ENCODE results near the gene FAM217B.

The FAM217B gene

DNA sequence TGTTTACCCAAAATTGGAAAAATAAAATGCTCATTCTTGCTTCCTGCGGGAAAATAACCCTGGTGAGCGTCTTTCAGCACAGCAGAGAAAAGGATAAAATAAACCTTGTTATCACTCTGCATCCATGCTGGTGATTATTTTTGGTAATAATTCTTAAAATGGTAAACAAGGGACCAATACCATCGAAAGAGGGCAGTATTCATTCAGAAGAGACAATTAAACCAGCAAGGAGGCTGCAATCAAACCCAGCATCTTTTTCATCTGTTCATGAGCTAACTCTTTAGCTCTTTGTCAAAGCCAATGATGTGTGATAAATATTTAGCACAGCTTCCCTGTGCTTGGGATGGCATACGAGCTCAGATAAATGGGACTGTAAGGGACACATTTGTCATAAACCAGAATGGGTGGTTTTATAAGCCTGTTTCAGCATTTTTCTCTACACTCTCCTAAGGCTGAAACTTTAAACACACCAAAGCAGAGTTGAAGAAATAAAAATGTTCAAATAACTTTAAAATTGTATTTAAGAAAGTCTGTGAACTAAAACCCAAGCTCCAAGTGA lies 52.4 kb downstream of the FAM217B start:
- TF ChIP-seq, protein P1, sequence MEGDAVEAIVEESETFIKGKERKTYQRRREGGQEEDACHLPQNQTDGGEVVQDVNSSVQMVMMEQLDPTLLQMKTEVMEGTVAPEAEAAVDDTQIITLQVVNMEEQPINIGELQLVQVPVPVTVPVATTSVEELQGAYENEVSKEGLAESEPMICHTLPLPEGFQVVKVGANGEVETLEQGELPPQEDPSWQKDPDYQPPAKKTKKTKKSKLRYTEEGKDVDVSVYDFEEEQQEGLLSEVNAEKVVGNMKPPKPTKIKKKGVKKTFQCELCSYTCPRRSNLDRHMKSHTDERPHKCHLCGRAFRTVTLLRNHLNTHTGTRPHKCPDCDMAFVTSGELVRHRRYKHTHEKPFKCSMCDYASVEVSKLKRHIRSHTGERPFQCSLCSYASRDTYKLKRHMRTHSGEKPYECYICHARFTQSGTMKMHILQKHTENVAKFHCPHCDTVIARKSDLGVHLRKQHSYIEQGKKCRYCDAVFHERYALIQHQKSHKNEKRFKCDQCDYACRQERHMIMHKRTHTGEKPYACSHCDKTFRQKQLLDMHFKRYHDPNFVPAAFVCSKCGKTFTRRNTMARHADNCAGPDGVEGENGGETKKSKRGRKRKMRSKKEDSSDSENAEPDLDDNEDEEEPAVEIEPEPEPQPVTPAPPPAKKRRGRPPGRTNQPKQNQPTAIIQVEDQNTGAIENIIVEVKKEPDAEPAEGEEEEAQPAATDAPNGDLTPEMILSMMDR (IDR thresholded peaks at IDR 0.05; ENCODE audit: low read depth, low read length, missing control alignments), result no peak
- H3K4me3 ChIP-seq (ENCODE audit: low read depth, low read length), result no peak overlapping the region
- DNase-seq (ENCODE audit: low read depth), result no peak
- in situ Hi-C loops (cut with HindIII; ENCODE audit: low sequenced_read_pairs), result no loop called here

DNA sequence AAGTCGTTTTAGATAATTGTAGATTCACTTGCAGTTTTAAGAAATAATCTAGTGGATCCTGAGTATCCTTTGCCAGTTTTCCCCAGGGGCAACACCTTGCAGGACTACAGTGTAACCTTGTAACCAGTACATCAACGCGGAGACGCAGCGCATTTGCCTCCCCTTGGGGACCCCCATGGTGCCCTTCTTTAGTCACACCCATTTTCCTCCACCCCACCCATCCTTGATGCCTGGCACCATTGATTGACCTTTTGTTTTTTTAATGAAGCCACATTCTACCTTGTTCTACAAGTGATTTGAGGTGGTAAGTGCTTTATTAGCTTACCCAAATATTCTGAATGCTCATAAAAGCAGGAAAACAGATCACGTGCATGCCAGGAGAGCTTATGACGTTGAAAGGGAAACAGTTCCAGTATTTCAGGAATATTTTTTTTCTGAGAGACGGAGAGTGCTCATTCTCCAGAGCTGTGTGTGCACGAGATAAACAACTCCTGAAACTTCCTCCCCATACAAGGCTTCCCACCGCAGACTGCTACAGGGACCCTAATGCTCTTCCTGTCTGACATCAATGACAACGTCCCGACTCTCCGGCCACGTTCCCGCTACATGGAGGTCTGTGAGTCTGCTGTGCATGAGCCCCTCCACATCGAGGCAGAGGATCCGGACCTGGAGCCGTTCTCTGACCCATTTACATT lies 53.7 kb downstream of the FAM217B start:
- in situ Hi-C loops (cut with HindIII; ENCODE audit: low sequenced_read_pairs), result no loop called here
- no peak overlapping the region for H3K4me3 ChIP-seq (ENCODE audit: low read depth, low read length)
- DNase-seq (ENCODE audit: low read depth), result no peak
- TF ChIP-seq, protein P1 (IDR thresholded peaks at IDR 0.05; ENCODE audit: low read depth, low read length, missing control alignments), result no peak

DNA sequence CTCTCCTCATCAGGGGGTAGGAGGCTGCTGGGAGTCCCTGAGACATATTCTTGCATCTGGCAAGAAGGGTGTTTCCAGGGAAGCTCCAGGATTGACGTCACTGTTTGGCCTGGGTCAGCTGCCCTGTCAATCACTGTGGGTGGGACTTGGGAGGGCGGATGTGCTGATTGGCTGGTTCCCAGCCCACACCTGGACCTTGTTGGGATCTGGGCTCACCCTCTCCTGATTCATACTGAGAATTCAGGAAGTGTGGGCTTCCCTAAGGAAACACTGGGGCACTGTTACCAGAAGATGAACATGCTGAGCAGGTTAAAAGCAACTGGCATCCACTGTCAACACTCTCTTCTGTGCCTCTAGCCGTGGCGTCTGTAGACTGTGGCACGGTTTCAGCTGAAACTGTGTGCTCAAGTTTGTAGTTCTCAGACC lies 54.5 kb downstream of the FAM217B start:
- TF ChIP-seq, protein P1 (IDR thresholded peaks at IDR 0.05; ENCODE audit: low read depth, low read length, missing control alignments), result no peak
- in situ Hi-C loops (cut with HindIII; ENCODE audit: low sequenced_read_pairs), result no loop called here
- DNase-seq (ENCODE audit: low read depth), result no peak
- H3K4me3 ChIP-seq (ENCODE audit: low read depth, low read length), result no peak overlapping the region

DNA sequence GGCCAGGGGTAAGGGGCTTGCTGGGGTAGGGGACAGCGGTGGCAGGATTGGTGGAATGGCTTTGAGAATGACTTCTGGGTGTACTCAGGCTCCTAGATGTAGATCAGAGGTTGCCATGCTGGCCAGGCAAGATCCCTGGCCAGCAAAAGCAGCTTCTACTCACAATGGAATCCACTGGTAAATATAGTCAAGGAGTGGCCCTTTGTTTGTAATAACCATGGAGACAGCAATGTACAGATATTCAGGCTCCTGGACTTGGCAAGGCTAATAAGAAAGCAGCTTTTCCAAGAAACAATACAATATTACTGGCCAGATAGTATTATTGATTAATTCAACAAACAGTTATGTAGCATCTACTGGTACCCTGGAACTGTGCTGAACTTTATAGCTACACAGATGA lies 55.9 kb downstream of the FAM217B start:
- TF ChIP-seq, protein P1 (IDR thresholded peaks at IDR 0.05; ENCODE audit: low read depth, low read length, missing control alignments), result no peak
- no peak overlapping the region for H3K4me3 ChIP-seq (ENCODE audit: low read depth, low read length)
- in situ Hi-C loops (cut with HindIII; ENCODE audit: low sequenced_read_pairs), result no loop called here
- no peak for DNase-seq (ENCODE audit: low read depth)

DNA sequence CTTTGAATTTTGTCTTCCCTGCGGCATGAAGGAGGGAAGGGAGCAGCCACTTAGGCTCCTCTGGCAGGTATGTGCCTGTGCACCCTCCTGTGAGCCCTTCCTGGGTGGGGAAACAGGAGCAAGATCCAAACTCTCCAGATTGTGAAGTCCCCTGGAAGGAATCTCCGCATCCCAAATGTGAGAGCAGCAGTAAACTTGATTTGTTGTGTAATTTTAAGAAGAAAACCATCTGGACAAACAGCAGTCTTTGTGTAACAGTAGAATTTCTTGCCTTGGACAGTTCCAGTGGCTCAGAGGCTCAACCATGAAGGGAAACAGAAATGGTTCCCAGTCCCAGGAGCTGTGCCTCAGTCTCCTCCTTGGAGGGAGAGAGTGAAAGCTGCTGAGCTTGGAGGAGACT lies 57.7 kb downstream of the FAM217B start:
- TF ChIP-seq, protein P1 (IDR thresholded peaks at IDR 0.05; ENCODE audit: low read depth, low read length, missing control alignments), result no peak
- H3K4me3 ChIP-seq (ENCODE audit: low read depth, low read length), result no peak overlapping the region
- no peak for DNase-seq (ENCODE audit: low read depth)
- in situ Hi-C loops (cut with HindIII; ENCODE audit: low sequenced_read_pairs), result no loop called here
